Subcutaneous abdominal adipose tissue (tissue), 5 donors: ENCODE data around the gene CYTH3.

Experiments used
- H3K27ac ChIP-seq: one replicate; pipeline ENCODE4 v1.7.0; 2013; ENCODE audit warnings: low read depth, mild to moderate bottlenecking, inconsistent platforms, low read length, moderate library complexity
- H3K27me3 ChIP-seq, 5 donors: one replicate each; pipeline ENCODE4 v1.7.0; 2013; ENCODE audit warnings: low read length in 5 of 5, inconsistent platforms in 1 of 5; ENCODE audit not compliant: control insufficient read depth in 5 of 5, insufficient read depth in 4 of 5
- H3K36me3 ChIP-seq, 5 donors: one replicate each; pipeline ENCODE4 v1.7.0; 2013; ENCODE audit warnings: low read length in 5 of 5; ENCODE audit not compliant: control insufficient read depth in 5 of 5, insufficient read depth in 5 of 5
- H3K4me1 ChIP-seq, 5 donors: one replicate each; pipeline ENCODE4 v1.7.0; 2013; ENCODE audit warnings: low read length in 5 of 5, mild to moderate bottlenecking in 3 of 5, moderate library complexity in 1 of 5; ENCODE audit not compliant: control insufficient read depth in 5 of 5, insufficient read depth in 5 of 5
- H3K4me3 ChIP-seq, 5 donors: one replicate each; pipeline ENCODE4 v1.7.0; 2013; ENCODE audit warnings: low read length in 5 of 5, low read depth in 1 of 5
- H3K9ac ChIP-seq, 5 donors: one replicate each; pipeline ENCODE4 v1.7.0; 2013; ENCODE audit warnings: low read length in 5 of 5, mild to moderate bottlenecking in 4 of 5, moderate library complexity in 3 of 5
- H3K9me3 ChIP-seq, 5 donors: one replicate each; pipeline ENCODE4 v1.7.0; 2013; ENCODE audit warnings: low read length in 5 of 5; ENCODE audit not compliant: control insufficient read depth in 5 of 5
- donor health status: healthy.
- donor health status: healthy.
- donor health status: healthy.
- donor health status: healthy.
- donor health status: healthy.

Gene CYTH3

DNA sequence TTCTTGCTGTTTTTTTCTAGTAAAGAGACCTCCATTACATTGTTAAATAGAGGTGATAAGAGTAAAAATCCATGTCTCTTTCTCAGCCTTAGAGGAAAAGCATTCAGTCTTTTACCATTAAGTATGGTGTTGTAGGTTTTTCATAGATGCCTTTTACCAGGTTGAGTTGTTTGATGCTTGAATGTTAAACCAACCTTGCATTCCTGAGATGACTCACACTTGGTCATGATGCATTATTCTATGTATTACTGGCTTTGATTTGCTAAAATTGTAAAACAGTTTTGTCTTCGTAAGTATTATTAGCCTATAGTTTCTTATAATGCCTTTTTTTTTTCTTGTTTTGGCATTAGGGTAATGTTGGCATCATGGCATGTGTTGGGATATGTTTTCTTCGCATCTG, 151.3 kb downstream of the CYTH3 start:
- H3K36me3 ChIP-seq = peaks cover 19 to 73% (median 43%) of the 10 kb centered on the region in 5 donors

DNA sequence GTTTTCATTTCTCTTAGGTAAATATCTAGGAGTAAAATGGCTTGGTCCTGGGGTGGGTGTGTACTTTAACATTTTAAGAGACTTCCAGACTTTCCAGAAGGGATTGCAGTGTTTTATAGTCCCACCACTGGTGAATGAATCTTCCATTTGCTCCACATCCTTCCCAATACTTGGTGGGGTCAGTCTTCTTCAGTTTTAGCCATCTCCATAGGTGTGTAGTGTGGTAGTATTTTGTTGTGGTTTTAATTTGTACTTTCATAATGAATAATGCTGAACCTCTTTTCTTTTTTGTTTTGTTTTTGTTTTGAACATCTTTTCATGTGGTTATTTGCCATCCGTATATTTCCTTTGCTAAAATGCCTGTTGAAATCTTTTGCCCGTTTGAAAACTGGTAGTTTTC, 154.9 kb downstream of the CYTH3 start:
- Histone ChIP-seq H3K9ac (no peak overlapping the region), H3K27me3 (no peaks in the 10 kb centered on the region), H3K36me3 (peaks cover 32 to 74% (median 55%) of the 10 kb centered on the region in 5 donors), H3K9me3 (peaks cover 0 to 8% (median 4%) of the 10 kb centered on the region in 5 donors), H3K27ac (no peak overlapping the region), H3K4me3 (no peak overlapping the region), H3K4me1 (no peaks in the 10 kb centered on the region)

More for the DNA sequence above, 151.3 kb downstream of the CYTH3 start:
- Histone ChIP-seq H3K27me3 (no peaks in the 10 kb centered on the region), H3K9me3 (peaks cover 3 to 8% (median 4%) of the 10 kb centered on the region in 5 donors), H3K4me3 (no peak overlapping the region), H3K9ac (no peak overlapping the region), H3K27ac (no peak overlapping the region), H3K4me1 (no peaks in the 10 kb centered on the region)

DNA sequence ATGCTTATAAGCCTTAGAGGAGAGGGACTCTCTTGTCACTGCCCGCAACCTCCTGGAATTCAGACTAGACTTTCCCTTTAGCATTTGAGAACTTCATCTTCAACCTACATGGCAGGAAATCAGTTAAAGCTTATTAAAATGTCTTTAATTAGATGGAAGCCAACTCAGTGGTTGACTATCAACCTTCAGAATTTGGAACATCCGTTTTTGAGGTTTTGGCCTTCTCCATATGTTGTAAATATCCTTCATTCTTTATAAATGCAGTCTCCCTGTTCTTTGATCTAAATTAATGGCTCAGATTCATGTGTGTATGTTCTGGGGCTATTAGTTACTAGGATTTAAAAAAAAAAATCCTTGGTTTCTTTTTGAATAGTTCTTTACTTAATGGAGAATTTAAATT, 156.2 kb downstream of the CYTH3 start:
- no peak overlapping the region for H3K27ac ChIP-seq
- peaks cover 0 to 4% (median 2%) of the 10 kb centered on the region in 5 donors for H3K9me3 ChIP-seq
- no peaks in the 10 kb centered on the region for H3K4me1 ChIP-seq
- H3K36me3 ChIP-seq = peaks cover 30 to 64% (median 47%) of the 10 kb centered on the region in 5 donors
- H3K9ac ChIP-seq = no peak overlapping the region
- no peaks in the 10 kb centered on the region for H3K27me3 ChIP-seq
- no peak overlapping the region for H3K4me3 ChIP-seq
